GM21786 (cell line): ENCODE data around the gene MROH8.
"Not testable (repeated sequence)": the region's sequence is repeated elsewhere in the genome, so short reads cannot be mapped to it uniquely, and the experiment has no call there.

Source experiments
- ATAC-seq: cut with Tn5 transposase; IDR thresholded peaks from one replicate; pipeline ENCODE4 v1.9.1; 2021; ENCODE audit not compliant: unreplicated experiment

The MROH8 gene

DNA sequence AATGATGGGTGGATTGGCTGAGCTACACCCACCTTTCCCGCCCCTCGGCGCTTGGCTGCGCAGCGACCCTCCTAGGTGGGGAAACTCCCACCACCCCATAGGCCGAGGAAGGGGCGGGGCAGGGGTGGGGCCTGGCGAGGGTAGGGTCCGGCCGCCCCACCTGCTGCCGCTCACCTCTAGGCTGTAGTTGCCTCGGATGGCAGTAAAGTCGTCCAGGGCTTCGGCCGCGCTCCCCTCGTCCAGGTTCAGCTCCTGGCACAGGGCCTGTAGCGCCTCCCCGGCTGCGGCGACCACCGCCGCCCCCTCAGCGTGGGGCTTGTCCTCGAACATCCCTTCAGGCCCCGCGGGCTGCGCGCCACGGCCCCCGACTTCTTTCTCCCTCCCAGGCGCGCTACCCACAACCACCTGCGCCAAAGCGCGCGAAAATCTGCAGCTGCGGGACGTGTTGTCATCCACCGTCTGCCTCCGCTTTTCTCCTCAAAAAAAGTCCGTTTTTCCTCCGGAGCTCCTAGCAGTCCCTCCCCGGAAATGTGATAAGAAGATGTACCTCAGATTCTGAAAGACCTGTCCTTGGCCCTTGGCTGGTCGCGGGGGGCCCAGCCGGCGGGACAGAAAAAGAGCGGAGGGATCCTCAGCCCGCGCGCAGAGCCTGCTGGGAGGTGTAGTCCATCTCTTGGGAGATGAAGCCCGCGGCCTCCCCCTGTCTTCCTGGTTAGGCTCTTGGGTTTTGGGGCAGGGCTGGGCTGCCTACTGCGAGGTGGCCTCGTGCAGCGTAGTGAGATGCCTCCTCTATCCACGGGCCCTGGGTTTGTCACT is 83.5 kb downstream of the MROH8 start, which contains the start of gene RBL1:
RBL1 (minus strand) TSS at position 399 of the 816 bp plus-strand sequence; CDS start at position 330, 69 bp downstream.
- peak; percentile 64 for ATAC-seq

DNA sequence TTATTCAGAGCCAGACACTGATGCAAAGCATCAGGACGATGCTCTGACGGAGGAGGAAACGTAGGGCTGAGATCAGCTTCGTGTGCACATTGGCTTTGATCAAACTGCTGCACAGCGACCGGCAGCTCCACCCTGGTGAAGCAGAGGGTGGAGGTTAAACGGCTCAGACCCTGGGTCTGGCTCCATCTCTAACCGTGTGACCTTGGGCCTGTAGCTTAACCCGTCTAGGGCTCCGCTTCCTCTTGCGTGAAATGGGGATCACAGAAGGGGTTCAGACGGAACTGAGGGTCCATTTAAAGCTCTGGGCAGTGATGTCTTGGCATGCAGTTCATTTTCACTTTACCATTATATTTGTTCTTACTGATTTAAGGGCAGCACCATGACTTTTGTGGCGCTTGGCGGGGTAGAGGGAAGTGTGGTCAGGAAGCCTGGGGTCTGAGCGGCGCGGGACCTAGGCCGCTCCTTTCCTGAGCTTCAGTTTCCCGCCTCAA is 84.2 kb downstream of the MROH8 start:
- ATAC-seq, result no peak

DNA sequence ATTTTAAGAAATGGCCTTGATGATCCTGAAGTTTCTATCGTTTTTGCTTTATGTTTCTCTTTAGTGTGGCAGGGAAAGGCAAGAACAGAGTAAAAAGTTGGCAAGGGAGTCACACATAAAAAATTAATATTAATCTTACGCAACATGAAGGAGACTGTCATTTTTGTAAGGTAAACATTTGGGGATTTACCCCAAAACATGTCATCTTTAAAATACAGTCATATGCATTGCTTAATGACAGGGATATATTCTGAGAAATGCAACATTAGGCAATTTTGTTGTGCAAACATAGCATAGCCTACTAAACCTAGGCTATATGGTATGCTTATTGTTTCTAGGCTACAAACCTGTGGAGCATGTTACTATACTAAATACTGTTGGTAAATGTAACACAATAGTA is 88.9 kb downstream of the MROH8 start:
- no peak for ATAC-seq

DNA sequence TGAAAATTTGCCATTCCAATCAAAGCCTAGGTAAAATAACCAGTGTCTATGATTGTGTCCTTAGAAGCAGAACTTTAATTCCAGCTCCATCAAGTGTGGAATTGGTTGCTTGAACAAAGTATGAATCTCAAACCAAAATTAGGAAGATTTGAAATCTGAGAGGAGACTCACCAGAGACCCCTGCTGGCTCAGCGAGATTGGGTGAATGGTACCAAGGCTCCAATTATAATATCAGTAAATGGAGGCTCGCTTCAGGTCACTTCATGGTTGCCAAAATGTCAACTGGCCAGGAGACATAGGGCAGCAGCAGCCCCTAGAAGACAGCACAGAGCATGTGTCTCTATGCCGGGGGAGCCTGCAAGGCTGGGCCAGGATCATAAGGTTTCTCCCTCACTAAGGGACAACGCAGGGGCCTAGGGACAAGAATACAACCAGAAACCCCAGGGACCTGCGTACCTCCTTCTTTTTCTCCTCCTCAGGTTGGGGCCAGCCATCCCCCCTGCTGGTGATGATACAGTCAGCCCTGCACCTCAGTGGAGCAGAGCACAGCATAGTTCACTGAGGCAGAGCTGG is 97.5 kb downstream of the MROH8 start:
- ATAC-seq, result no peak

DNA sequence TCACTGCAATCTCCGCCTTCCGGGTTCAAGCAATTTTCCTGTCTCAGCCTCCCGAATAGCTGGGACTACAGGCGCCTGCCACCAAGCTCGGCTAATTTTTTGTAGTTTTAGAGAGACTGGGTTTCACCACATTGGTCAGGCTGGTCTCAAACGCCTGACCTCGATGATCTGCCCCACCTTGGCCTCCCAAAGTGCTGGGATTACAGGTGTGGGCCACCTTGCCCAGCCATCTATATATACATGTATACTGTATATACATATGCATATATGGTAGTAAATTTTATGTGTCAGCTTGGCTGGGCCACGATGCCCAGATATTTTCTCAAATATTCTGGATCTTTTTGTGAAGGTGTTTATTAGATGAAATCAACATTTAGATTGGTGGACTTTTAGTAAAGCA is 102.3 kb downstream of the MROH8 start:
- no peak for ATAC-seq

DNA sequence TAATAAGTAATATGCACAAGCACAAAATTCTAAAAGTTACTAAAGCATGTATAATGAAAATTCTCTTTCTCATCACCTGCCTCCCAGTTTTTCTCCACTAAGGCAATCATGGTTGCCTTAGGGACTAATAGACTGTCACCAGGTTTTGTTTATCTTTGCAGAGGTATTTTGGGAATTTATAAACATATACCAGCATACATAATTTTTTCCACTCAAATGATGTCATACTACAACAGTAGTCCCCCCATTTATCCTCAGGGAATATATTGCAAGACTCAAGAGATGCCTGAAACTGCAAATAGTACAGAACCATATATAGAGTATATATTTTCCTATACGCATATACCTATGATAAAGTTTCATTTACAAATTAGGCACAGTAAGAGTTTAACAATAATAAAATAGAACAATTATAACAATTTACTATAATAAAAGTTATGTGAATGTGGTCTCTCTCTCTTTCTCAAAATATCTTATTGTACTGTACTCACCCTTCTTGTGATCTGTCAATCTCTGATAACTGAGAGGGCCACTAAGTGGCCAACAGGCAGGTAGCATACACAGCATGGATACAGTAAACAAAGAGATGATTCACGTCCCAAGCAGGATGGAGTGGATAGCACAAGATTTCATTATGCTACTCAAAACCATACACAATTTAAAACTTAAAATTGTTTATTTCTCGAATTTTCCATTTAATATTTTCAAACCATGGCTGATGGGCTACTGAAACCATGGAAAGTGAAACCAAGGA is 103.2 kb downstream of the MROH8 start:
- ATAC-seq, result no peak

DNA sequence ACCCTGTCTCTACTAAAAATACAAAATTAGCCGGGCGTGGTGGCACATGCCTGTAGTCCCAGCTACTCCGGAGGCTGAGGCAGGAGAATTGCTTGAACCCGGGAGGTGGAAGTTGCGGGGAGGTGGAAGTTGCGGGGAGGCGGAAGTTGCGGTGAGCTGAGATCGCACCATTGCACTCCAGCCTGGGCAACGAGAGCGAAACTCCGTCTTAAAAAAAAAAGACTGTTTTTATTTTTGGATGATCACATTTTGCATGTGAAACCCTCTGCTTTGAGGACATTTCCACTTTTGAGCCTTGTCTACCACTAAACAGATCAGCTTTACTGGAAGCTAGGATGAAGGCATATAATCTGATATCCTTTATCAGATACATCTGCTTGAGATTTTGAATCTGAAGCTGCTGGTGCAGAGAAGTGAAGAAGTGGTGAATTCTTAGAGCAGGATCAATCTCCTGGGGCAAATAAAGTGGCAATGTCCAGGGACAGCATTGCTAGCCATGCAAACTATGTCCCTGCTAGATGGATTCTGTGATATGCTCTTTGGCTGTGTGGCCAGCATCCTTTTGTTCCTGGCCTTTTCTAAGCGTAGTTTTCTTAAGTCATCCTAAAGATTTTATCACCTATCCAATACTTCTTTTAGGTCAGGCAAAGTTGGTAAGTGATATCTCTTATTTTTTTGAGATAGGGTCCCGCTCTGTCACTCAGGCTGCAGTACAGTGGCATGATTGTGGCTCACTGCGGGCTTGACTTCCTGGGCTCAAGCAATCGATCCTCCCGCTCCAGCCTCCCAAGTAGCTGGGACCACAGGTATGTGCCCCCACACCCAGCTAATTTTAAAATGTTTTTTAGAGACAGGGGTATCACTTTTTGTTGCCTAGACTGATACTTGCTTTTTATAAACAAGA is 106.8 kb downstream of the MROH8 start:
- no peak for ATAC-seq

DNA sequence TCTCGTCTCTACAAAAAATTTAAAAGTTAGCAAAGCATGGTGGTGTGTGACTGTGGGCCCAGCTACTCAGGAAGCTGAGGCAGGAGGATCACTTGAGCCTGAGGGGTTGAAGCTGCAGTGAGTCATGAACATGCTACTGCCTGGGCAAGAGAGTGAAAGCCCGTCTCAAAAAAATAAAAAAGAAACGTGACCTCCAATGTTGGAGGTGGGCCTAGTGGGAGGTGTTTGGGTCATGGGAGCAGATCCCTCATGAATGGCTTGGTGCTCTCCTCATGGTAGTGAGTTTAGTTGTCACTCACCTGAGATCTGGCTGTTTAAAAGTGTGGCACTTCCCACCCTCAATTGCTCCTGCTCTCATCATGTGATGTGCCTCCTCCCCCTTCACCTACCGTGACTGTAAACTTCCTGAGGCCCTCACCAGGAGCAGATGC is 107.9 kb downstream of the MROH8 start:
- no peak for ATAC-seq

DNA sequence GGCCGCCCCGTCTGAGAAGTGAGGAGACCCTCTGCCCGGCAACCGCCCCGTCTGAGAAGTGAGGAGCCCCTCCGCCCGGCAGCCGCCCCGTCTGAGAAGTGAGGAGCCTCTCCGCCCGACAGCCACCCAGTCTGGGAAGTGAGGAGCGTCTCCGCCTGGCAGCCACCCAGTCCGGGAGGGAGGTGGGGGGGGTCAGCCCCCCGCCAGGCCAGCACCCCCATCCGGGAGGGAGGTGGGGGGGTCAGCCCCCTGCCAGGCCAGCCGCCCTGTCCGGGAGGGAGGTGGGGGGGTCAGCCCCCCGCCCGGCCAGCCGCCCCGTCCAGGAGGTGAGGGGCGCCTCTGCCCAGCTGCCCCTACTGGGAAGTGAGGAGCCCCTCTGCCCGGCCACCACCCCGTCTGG is 109.8 kb downstream of the MROH8 start:
- ATAC-seq, result not testable (repeated sequence)

DNA sequence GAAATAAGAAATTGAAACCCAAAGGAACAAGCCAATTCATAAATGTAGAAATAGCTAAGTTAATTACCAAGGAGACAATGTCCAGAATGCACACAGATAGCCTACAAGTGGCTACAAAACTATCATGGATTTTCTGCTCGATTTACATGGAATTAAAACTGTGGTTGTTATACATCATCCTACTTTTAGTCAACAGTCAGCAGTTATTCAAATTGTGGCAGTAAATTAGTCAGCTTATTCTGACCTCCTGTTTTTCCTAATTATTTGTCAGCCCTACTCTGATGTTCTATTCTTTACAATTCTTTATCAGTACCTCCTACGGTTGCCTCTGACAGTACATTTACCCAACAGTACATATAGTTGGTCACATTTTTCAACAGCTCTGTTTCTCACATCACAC is 113.2 kb downstream of the MROH8 start:
- no peak for ATAC-seq

DNA sequence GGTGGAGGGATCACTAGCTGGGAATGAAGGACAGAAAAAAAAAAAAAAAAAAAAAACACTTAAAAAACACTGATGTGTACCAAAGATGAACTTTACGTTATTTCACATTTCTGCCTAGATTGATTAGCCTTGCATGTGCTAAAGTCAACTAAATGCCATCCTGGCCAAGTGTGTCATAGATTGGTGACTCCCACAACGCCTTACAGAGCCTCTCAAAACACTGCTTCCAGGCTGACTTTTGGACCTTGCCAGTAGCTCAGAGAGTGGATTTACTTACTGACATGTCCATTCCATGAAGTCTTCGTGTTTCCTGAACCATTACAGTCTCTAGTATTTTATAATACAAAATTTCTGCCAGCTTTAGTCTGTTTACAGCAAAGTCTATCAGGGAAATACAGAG is 124.1 kb downstream of the MROH8 start:
- ATAC-seq, result no peak

DNA sequence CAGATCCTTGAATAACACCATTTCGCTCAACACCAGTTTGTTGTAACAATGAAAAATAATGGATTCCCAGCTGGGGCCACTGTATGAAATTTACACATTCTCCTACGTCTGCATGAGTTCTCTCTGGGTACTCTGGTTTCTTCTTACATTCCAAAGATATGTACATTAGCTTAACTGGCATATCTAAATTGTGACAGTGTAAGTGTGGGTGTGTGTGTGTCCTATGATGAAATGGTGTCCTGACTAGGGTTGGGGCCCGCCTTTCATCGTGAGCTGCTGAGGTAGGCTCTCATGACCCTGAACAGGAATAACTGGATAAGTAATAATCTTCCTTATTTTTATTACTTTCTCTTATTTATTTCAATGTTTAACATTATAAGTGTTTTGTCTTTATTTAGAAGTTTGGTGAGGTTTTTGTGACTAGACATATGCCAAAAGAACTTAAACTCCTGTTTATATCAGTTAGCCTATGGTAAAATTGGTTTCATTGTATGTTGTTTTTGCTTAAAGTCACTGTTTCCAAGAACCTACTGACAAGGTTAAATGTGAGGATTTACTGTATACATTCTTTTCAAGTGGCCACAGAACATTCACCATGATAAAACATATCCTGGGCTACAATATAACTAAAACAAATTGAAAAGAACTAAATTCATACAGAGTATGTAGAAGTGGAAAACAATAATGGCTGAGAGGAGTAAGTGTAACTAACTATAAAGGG is 126.0 kb downstream of the MROH8 start:
- ATAC-seq, result no peak
